H1 (cell line): ENCODE measurements around the gene IDH3A. TPM values are rescaled to one million over a fixed set of nuclear protein-coding genes. Genes with fewer than 3 reads are reported as not detected.

ENCODE experiments used
- CTCF ChIA-PET: fragments of 300-600 bp; sonication (Branson Sonifier 250); formaldehyde crosslinking; loops from one replicate; lab custom pipeline; 2021; ENCODE audit not compliant: partially characterized antibody; lab: Charles Lee
- POLR2A ChIA-PET: fragments of 300-600 bp; sonication (Branson Sonifier 250); formaldehyde crosslinking; loops from one replicate; lab custom pipeline; 2021; ENCODE audit warnings: inconsistent platforms; ENCODE audit not compliant: partially characterized antibody; lab: Charles Lee
- DNase-seq, 2 experiments: peaks; one replicate each; pipeline versions ENCODE4 v3.0.0 to v3.0.0-alpha.2; 2010 to 2022; ENCODE audit warnings: low spot score in 2 of 2, low read depth in 1 of 2, mixed read lengths in 1 of 2
- FAIRE-seq: peaks from 2 replicates; lab custom pipeline; 2011; peaks lifted over from hg19 to GRCh38; lab: Jason Lieb, UNC
- H2AFZ ChIP-seq: 2 replicates; pipeline ENCODE4 v1.8.1; 2012; ENCODE audit warnings: low read length, inconsistent platforms
- H2AK5ac ChIP-seq: 2 replicates; pipeline ENCODE4 v1.6.1; 2013; ENCODE audit warnings: low read depth, low read length
- H2BK120ac ChIP-seq: replicated peaks from 2 replicates; pipeline ENCODE3; 2013; ENCODE audit warnings: low read depth, low read length, inconsistent platforms
- H2BK12ac ChIP-seq: 2 replicates; pipeline ENCODE4 v1.6.1; 2013; ENCODE audit warnings: low read depth, low read length
- H2BK15ac ChIP-seq: 2 replicates; pipeline ENCODE4 v1.6.1; 2013; ENCODE audit warnings: low read length
- H2BK20ac ChIP-seq: 2 replicates; pipeline ENCODE4 v1.6.1; 2013; ENCODE audit warnings: low read length
- H2BK5ac ChIP-seq: 2 replicates; pipeline ENCODE4 v1.6.1; 2013; ENCODE audit warnings: low read depth, low read length
- H3K14ac ChIP-seq: 2 replicates; pipeline ENCODE4 v1.6.1; 2013; ENCODE audit warnings: inconsistent platforms; ENCODE audit not compliant: insufficient read length
- H3K18ac ChIP-seq: 2 replicates; pipeline ENCODE4 v1.6.1; 2013; ENCODE audit warnings: low read length; ENCODE audit errors: extremely low read depth
- H3K23ac ChIP-seq: 2 replicates; pipeline ENCODE4 v1.6.1; 2013; ENCODE audit warnings: inconsistent platforms; ENCODE audit not compliant: insufficient read length
- H3K23me2 ChIP-seq: 2 replicates; pipeline ENCODE4 v1.6.1; 2013; ENCODE audit warnings: low read depth, low read length
- H3K27ac ChIP-seq: 2 replicates; pipeline ENCODE4 v1.6.1; 2011; ENCODE audit warnings: low read depth, low read length, inconsistent platforms
- H3K27me3 ChIP-seq, 4 experiments: replicated peaks in 1 of 4; 1 replicate in 1 of 4; 2 replicates in 3 of 4; pipeline versions ENCODE4 v1.6.1 to v1.8.1; 2011 to 2013; ENCODE audit warnings: low read length in 3 of 4, mild to moderate bottlenecking in 3 of 4, inconsistent platforms in 2 of 4, mixed read lengths in 2 of 4, moderate library complexity in 1 of 4; ENCODE audit not compliant: control insufficient read depth in 3 of 4, insufficient read depth in 3 of 4; ENCODE audit errors: extremely low read depth in 1 of 4
- H3K36me3 ChIP-seq, 4 experiments: 2 replicates each; pipeline versions ENCODE4 v1.6.1 to v1.8.1; 2011 to 2013; ENCODE audit warnings: mild to moderate bottlenecking in 4 of 4, low read length in 3 of 4, moderate library complexity in 2 of 4, control low read depth in 1 of 4, inconsistent platforms in 1 of 4; ENCODE audit not compliant: insufficient read depth in 4 of 4, control insufficient read depth in 2 of 4
- H3K4ac ChIP-seq: replicated peaks from 2 replicates; pipeline ENCODE3; 2013; ENCODE audit warnings: low read length, low read depth, mixed read lengths, inconsistent platforms; ENCODE audit not compliant: insufficient read length
- H3K4me1 ChIP-seq, 4 experiments: replicated peaks in 1 of 4; 1 replicate in 1 of 4; 2 replicates in 3 of 4; pipeline versions ENCODE4 v1.6.1 to v1.8.1; 2011 to 2013; ENCODE audit warnings: low read length in 3 of 4, inconsistent platforms in 2 of 4, mixed read lengths in 1 of 4; ENCODE audit not compliant: insufficient read depth in 4 of 4, control insufficient read depth in 3 of 4
- H3K4me2 ChIP-seq, 2 experiments: 2 replicates each; pipeline versions ENCODE4 v1.6.1 to v1.8.1; 2011 to 2013; ENCODE audit warnings: low read depth in 2 of 2, low read length in 2 of 2, control low read depth in 1 of 2, inconsistent platforms in 1 of 2, mild to moderate bottlenecking in 1 of 2; ENCODE audit not compliant: insufficient read depth in 1 of 2
- H3K4me3 ChIP-seq, 4 experiments: fragments of 200-600, 300-600 bp in 1 of 4; sonication (generic), shearing (Covaris generic), sonication (Bioruptor Twin) in 1 of 4; 2 replicates each; pipeline versions ENCODE4 v1.5.1 to v1.8.1; 2011 to 2016; ENCODE audit warnings: low read length in 4 of 4, low read depth in 3 of 4, control low read depth in 2 of 4, inconsistent platforms in 2 of 4, mild to moderate bottlenecking in 2 of 4, mixed read lengths in 1 of 4, moderate library complexity in 1 of 4; ENCODE audit not compliant: insufficient read depth in 2 of 4; ENCODE audit errors: extremely low read depth in 1 of 4
- H3K56ac ChIP-seq: replicated peaks from 2 replicates; pipeline ENCODE3; 2013; ENCODE audit warnings: low read depth, mild to moderate bottlenecking, mixed read lengths, low read length, inconsistent platforms; ENCODE audit not compliant: insufficient read length
- H3K79me1 ChIP-seq: 2 replicates; pipeline ENCODE4 v1.6.1; 2013; ENCODE audit warnings: low read depth, low read length, control low read depth
- H3K79me2 ChIP-seq, 2 experiments: 2 replicates each; pipeline versions ENCODE4 v1.6.1 to v1.8.1; 2012 to 2013; ENCODE audit warnings: low read length in 2 of 2, mild to moderate bottlenecking in 2 of 2, inconsistent platforms in 1 of 2; ENCODE audit not compliant: insufficient read depth in 2 of 2, control insufficient read depth in 1 of 2
- H3K9ac ChIP-seq, 4 experiments: replicated peaks in 1 of 4; 1 replicate in 1 of 4; 2 replicates in 3 of 4; pipeline versions ENCODE4 v1.6.1 to v1.8.1; 2011 to 2013; ENCODE audit warnings: low read depth in 3 of 4, low read length in 3 of 4, control low read depth in 2 of 4, mild to moderate bottlenecking in 2 of 4, moderate library complexity in 2 of 4, inconsistent platforms in 1 of 4; ENCODE audit errors: extremely low read depth in 1 of 4
- H3K9me3 ChIP-seq, 2 experiments: 2 replicates each; pipeline versions ENCODE4 v1.6.1 to v1.8.1; 2012 to 2013; ENCODE audit warnings: mild to moderate bottlenecking in 2 of 2, moderate library complexity in 2 of 2, control low read depth in 1 of 2, inconsistent platforms in 1 of 2, low read depth in 1 of 2, low read length in 1 of 2, mixed read lengths in 1 of 2; ENCODE audit not compliant: insufficient read depth in 2 of 2
- H4K20me1 ChIP-seq, 2 experiments: replicated peaks in 1 of 2; 2 replicates each; pipeline versions ENCODE3 to v1.8.1; 2011 to 2013; ENCODE audit warnings: inconsistent platforms in 2 of 2, low read length in 2 of 2, mild to moderate bottlenecking in 1 of 2; ENCODE audit not compliant: insufficient read depth in 2 of 2, control insufficient read depth in 1 of 2
- H4K5ac ChIP-seq: 2 replicates; pipeline ENCODE4 v1.6.1; 2013; ENCODE audit warnings: low read length, low read depth, mixed read lengths, inconsistent platforms; ENCODE audit not compliant: insufficient read length
- H4K8ac ChIP-seq: 2 replicates; pipeline ENCODE4 v1.8.0; 2013; ENCODE audit warnings: mild to moderate bottlenecking, moderate library complexity, low read length, inconsistent platforms; ENCODE audit not compliant: insufficient read depth; ENCODE audit errors: extremely low read depth
- H4K91ac ChIP-seq: replicated peaks from 2 replicates; pipeline ENCODE3; 2013; ENCODE audit warnings: low read length, mixed read lengths, inconsistent platforms; ENCODE audit not compliant: insufficient read length
- ASH2L ChIP-seq: fragments of 200-600, 300-600 bp; sonication (generic); IDR thresholded peaks from one replicate; pipeline ENCODE4 v1.7.1; 2017; ENCODE audit warnings: low read length
- BACH1 ChIP-seq: IDR thresholded peaks from 2 replicates; pipeline ENCODE4 v1.6.1; 2012; ENCODE audit warnings: low read length, improper control_type of control experiment
- CEBPB ChIP-seq: IDR thresholded peaks from 2 replicates; pipeline ENCODE4 v1.6.1; 2012; ENCODE audit warnings: low read depth, low read length
- EP300 ChIP-seq, 2 experiments: IDR thresholded peaks; 1 replicate in 1 of 2; 2 replicates in 1 of 2; pipeline ENCODE4 v1.6.1; 2011 to 2012; ENCODE audit warnings: low read depth in 2 of 2, low read length in 2 of 2, mild to moderate bottlenecking in 2 of 2, borderline replicate concordance in 1 of 2, inconsistent platforms in 1 of 2, moderate library complexity in 1 of 2
- MAFK ChIP-seq: IDR thresholded peaks from 2 replicates; pipeline ENCODE4 v1.6.1; 2012; ENCODE audit warnings: low read depth, mild to moderate bottlenecking, improper control_type of control experiment, low read length
- NANOG ChIP-seq: IDR thresholded peaks from 2 replicates; pipeline ENCODE4 v1.6.1; 2011; ENCODE audit warnings: low read length, low read depth, mild to moderate bottlenecking, inconsistent platforms; ENCODE audit not compliant: insufficient read depth, poor library complexity, severe bottlenecking
- RXRA ChIP-seq: IDR thresholded peaks from 2 replicates; pipeline ENCODE4 v1.6.1; 2011; ENCODE audit warnings: low read depth, mild to moderate bottlenecking, low read length, moderate library complexity; ENCODE audit not compliant: insufficient read depth
- SIRT6 ChIP-seq: IDR thresholded peaks from one replicate; pipeline ENCODE4 v1.7.1; 2012; ENCODE audit warnings: low read length, inconsistent platforms
- SIX5 ChIP-seq: IDR thresholded peaks from 2 replicates; pipeline ENCODE4 v1.6.1; 2011; ENCODE audit warnings: mild to moderate bottlenecking, low read depth, low read length
- SP2 ChIP-seq: IDR thresholded peaks from 2 replicates; pipeline ENCODE4 v1.6.1; 2012; ENCODE audit warnings: mild to moderate bottlenecking, low read length, inconsistent platforms
- TCF12 ChIP-seq: IDR thresholded peaks from 2 replicates; pipeline ENCODE4 v1.6.1; 2011; ENCODE audit warnings: low read depth, mild to moderate bottlenecking, low read length
- WGBS, 2 experiments: shearing (Covaris generic) in 1 of 2; methylation state at CpG; one replicate each; pipeline versions ENCODE4 v1.1.6 to v1.1.7; 2013 to 2015; ENCODE audit warnings: low lambda C conversion rate in 2 of 2, mixed read lengths in 2 of 2, inconsistent platforms in 1 of 2, low coverage in 1 of 2, missing lambda C conversion rate in 1 of 2; ENCODE audit not compliant: insufficient replicate concordance in 2 of 2, insufficient coverage in 1 of 2, insufficient read length in 1 of 2; ENCODE audit errors: extremely low coverage in 1 of 2, missing lambda C conversion rate in 1 of 2; 5-methylcytosine and 5-hydroxymethylcytosine counted together
- polyA plus RNA-seq, 7 experiments: library from polyadenylated mRNA; depleted of rRNA in 3 of 7; stranded (reverse) in 5 of 7; unstranded in 2 of 7; fragments of >200 nt in 5 of 7; fragments of 200-250 nt in 2 of 7; gene quantifications; 1 replicate in 5 of 7; 2 replicates in 1 of 7; 4 replicates in 1 of 7; pipeline versions ENCODE4 v1.2.1 to v1.2.3, GENCODE V29; 2011 to 2013; ENCODE audit warnings: missing spikeins in 2 of 7, mixed read lengths in 2 of 7
- total RNA-seq: library from RNA; stranded (reverse); fragmentation: NEBNext Ultra II Directional; extraction: Animal tissue kit (Norgen Biotek cat#: 25700); gene quantifications from 2 replicates; pipeline ENCODE4 v1.2.1, GENCODE V29; 2021

IDH3A gene
- total and polyA plus RNA-seq, 2 of the 8 experiments (the other 6 are each of a cell fraction or from before 2014, with no cell fraction given): 23.4 to 36.8 TPM

- Histone ChIP-seq H3K79me1 (no peaks in the 10 kb centered on the region), H2AFZ (no peak overlapping the region), H2BK120ac (no peak overlapping the region), H2BK15ac (no peak overlapping the region), H3K14ac (no peak overlapping the region), H3K4me3 (peak overlapping the region in 1 of 4 experiments; percentile 7; a peak in 1 of 8 replicates), H4K8ac (no peak overlapping the region), H3K79me2 (no peaks in the 10 kb centered on the region), H4K20me1 (peaks cover 0 to 1% of the 10 kb centered on the region in 2 experiments), H3K4me2 (peak overlapping the region in 1 of 2 experiments; percentile 19; a peak in 1 of 4 replicates), H2BK12ac (no peak overlapping the region), H2AK5ac (no peak overlapping the region), H3K23ac (no peak overlapping the region), H3K4me1 (peaks cover 0 to 4% (median 0%) of the 10 kb centered on the region in 4 experiments; a peak in 2 of 7 replicates), H3K23me2 (no peaks in the 10 kb centered on the region), H3K56ac (no peak overlapping the region), H3K36me3 (peaks cover 0 to 6% (median 2%) of the 10 kb centered on the region in 4 experiments; a peak in 4 of 8 replicates), H3K9me3 (no peaks in the 10 kb centered on the region), H3K4ac (no peak overlapping the region), H3K27ac (no peak overlapping the region), H4K91ac (no peak overlapping the region), H2BK5ac (no peak overlapping the region), H4K5ac (no peak overlapping the region), H2BK20ac (no peak overlapping the region), H3K18ac (no peak overlapping the region), H3K9ac (no peak overlapping the region), H3K27me3 (no peaks in the 10 kb centered on the region)
- FAIRE-seq: no peak
- ChIA-PET POLR2A (no interaction called here), CTCF (interaction anchor here (0.9 to 1.7 kb wide), 7 partner anchors 9 to 86 kb away, joined by 3 to 8 read pairs (median 3); no protein-coding TSS in a partner anchor)
- TF ChIP-seq SP2 (no peak), ASH2L (no peak), SIRT6 (no peak), RXRA (no peak), EP300 (IDR thresholded peaks at IDR 0.05; ENCODE audit: borderline replicate concordance in 1 of 2, low read depth in 2 of 2, low read length in 2 of 2) (no peak), TCF12 (no peak), CEBPB (no peak), BACH1 (no peak), SIX5 (no peak), MAFK (no peak), NANOG (no peak)
- DNase-seq: no peak
- WGBS, 2 experiments: 30% methylated on average over 1 of the region's 1 CpG; no CpG with 5 or more reads in 1 of the 2 experiments
Observed at GRCh38 chr15:78156653-78157052, 7.5 kb downstream of the IDH3A start.
